K562 (cell line): ENCODE measurements around the gene NXNL2.

Source experiments
- CREB1 ChIP-seq, 2 experiments: sonication (generic) in 1 of 2; formaldehyde crosslinking in 1 of 2; IDR thresholded peaks; 2 replicates each; pipeline versions ENCODE4 v1.6.1 to v1.8.0; 2012 to 2022; ENCODE audit warnings: inconsistent platforms in 1 of 2, mild to moderate bottlenecking in 1 of 2, missing genetic modification reagents in 1 of 2, moderate library complexity in 1 of 2
- ELF4 ChIP-seq: fragments of 450-650 bp; formaldehyde crosslinking; IDR thresholded peaks from 2 replicates; pipeline ENCODE4 v1.4.0; 2022; ENCODE audit warnings: missing genetic modification characterization
- EP300 ChIP-seq: IDR thresholded peaks from 2 replicates; pipeline ENCODE4 v1.6.1; 2012; ENCODE audit warnings: low read length, improper control_type of control experiment
- RAD21 ChIP-seq, 2 experiments: fragments of 250-450 bp in 1 of 2; fragments of 450-650 bp in 1 of 2; sonication (Bioruptor Pico) in 1 of 2; formaldehyde crosslinking in 1 of 2; IDR thresholded peaks in 1 of 2; conservative IDR thresholded peaks in 1 of 2; 2 replicates each; pipeline versions ENCODE4 v1.4.0 to v1.8.0; 2020 to 2022; ENCODE audit warnings: mild to moderate bottlenecking in 2 of 2, moderate library complexity in 1 of 2
- SP1 ChIP-seq: sonication (generic); formaldehyde crosslinking; IDR thresholded peaks from 2 replicates; pipeline ENCODE4 v1.8.1; 2022; ENCODE audit warnings: mild to moderate bottlenecking, missing genetic modification reagents
- YBX1 ChIP-seq: fragments of 450-650 bp; IDR thresholded peaks from 2 replicates; pipeline ENCODE4 v1.7.1; 2016; ENCODE audit warnings: mild to moderate bottlenecking
- YY1 ChIP-seq, 3 experiments: IDR thresholded peaks; 2 replicates each; pipeline ENCODE4 v1.6.1; 2011; ENCODE audit warnings: low read length in 2 of 3, mild to moderate bottlenecking in 2 of 3, moderate library complexity in 2 of 3, borderline replicate concordance in 1 of 3, control low read depth in 1 of 3, low read depth in 1 of 3; ENCODE audit not compliant: insufficient read depth in 3 of 3, insufficient replicate concordance in 2 of 3, control insufficient read depth in 1 of 3, insufficient read length in 1 of 3; ENCODE audit errors: extremely low read depth in 1 of 3
- ZNF124 ChIP-seq: sonication (generic); formaldehyde crosslinking; IDR thresholded peaks from 2 replicates; pipeline ENCODE4 v1.8.1; 2022; ENCODE audit warnings: missing genetic modification reagents
- TF ChIP-seq, protein P1 (sequence below): sonication (generic); formaldehyde crosslinking; IDR thresholded peaks from 2 replicates; pipeline ENCODE4 v1.5.0; 2020; ENCODE audit warnings: missing genetic modification reagents
- TF ChIP-seq, protein P2 (sequence below), 3 experiments: IDR thresholded peaks in 2 of 3; conservative IDR thresholded peaks in 1 of 3; 2 replicates each; pipeline ENCODE4 v1.5.1; 2011 to 2012; ENCODE audit warnings: low read length in 3 of 3, mild to moderate bottlenecking in 3 of 3, control low read depth in 2 of 3, improper control_type of control experiment in 1 of 3, inconsistent platforms in 1 of 3, low read depth in 1 of 3, mixed read lengths in 1 of 3, moderate library complexity in 1 of 3; ENCODE audit not compliant: insufficient read depth in 2 of 3
- TF ChIP-seq, protein P3 (sequence below): sonication (generic); formaldehyde crosslinking; IDR thresholded peaks from 2 replicates; pipeline ENCODE4 v1.8.1; 2023; ENCODE audit warnings: missing genetic modification reagents, mild to moderate bottlenecking, borderline replicate concordance

DNA sequence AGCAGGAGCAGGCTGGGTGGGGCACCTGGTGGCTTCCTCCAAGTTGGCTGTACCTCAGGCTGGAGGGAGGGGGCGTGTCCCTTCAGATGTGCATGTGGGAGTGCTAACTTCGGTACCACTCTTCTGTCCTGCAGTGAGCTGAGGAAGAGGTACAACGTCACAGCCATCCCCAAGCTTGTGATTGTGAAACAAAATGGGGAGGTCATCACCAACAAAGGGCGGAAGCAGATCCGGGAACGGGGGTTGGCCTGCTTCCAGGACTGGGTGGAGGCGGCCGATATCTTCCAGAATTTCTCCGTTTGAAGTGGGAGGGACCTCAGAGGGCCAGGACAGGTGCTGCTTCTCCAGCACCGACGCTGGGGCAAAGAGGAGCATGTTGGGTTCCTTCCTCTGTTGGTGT lies 9.3 kb downstream of the NXNL2 start:
- no peak for TF ChIP-seq YY1 (IDR thresholded peaks at IDR 0.05; ENCODE audit: borderline replicate concordance in 1 of 3, control insufficient read depth in 1 of 3, extremely low read depth in 1 of 3, insufficient read depth in 3 of 3, insufficient read length in 1 of 3, insufficient replicate concordance in 2 of 3, low read depth in 1 of 3, low read length in 2 of 3)
- no peak for TF ChIP-seq CREB1 (IDR thresholded peaks at IDR 0.05)
- no peak for TF ChIP-seq CREB1 (CRISPR knock-in tag; IDR thresholded peaks at IDR 0.05)
- TF ChIP-seq, protein P1, sequence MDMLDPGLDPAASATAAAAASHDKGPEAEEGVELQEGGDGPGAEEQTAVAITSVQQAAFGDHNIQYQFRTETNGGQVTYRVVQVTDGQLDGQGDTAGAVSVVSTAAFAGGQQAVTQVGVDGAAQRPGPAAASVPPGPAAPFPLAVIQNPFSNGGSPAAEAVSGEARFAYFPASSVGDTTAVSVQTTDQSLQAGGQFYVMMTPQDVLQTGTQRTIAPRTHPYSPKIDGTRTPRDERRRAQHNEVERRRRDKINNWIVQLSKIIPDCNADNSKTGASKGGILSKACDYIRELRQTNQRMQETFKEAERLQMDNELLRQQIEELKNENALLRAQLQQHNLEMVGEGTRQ (CRISPR knock-in tag), result no peak
- TF ChIP-seq YBX1, result no peak
- TF ChIP-seq ELF4 (CRISPR knock-in tag), result no peak
- TF ChIP-seq, protein P2, sequence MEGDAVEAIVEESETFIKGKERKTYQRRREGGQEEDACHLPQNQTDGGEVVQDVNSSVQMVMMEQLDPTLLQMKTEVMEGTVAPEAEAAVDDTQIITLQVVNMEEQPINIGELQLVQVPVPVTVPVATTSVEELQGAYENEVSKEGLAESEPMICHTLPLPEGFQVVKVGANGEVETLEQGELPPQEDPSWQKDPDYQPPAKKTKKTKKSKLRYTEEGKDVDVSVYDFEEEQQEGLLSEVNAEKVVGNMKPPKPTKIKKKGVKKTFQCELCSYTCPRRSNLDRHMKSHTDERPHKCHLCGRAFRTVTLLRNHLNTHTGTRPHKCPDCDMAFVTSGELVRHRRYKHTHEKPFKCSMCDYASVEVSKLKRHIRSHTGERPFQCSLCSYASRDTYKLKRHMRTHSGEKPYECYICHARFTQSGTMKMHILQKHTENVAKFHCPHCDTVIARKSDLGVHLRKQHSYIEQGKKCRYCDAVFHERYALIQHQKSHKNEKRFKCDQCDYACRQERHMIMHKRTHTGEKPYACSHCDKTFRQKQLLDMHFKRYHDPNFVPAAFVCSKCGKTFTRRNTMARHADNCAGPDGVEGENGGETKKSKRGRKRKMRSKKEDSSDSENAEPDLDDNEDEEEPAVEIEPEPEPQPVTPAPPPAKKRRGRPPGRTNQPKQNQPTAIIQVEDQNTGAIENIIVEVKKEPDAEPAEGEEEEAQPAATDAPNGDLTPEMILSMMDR (IDR thresholded peaks at IDR 0.05 in 2 of 3, conservative IDR thresholded peaks at IDR 0.05 in 1 of 3; ENCODE audit: insufficient read depth in 2 of 3, low read depth in 1 of 3, low read length in 3 of 3), result no peak
- TF ChIP-seq SP1 (CRISPR knock-in tag), result no peak
- TF ChIP-seq RAD21 (CRISPR knock-in tag; conservative IDR thresholded peaks at IDR 0.05 in 1 of 2, IDR thresholded peaks at IDR 0.05 in 1 of 2), result no peak
- TF ChIP-seq EP300, result no peak
- TF ChIP-seq, protein P3, sequence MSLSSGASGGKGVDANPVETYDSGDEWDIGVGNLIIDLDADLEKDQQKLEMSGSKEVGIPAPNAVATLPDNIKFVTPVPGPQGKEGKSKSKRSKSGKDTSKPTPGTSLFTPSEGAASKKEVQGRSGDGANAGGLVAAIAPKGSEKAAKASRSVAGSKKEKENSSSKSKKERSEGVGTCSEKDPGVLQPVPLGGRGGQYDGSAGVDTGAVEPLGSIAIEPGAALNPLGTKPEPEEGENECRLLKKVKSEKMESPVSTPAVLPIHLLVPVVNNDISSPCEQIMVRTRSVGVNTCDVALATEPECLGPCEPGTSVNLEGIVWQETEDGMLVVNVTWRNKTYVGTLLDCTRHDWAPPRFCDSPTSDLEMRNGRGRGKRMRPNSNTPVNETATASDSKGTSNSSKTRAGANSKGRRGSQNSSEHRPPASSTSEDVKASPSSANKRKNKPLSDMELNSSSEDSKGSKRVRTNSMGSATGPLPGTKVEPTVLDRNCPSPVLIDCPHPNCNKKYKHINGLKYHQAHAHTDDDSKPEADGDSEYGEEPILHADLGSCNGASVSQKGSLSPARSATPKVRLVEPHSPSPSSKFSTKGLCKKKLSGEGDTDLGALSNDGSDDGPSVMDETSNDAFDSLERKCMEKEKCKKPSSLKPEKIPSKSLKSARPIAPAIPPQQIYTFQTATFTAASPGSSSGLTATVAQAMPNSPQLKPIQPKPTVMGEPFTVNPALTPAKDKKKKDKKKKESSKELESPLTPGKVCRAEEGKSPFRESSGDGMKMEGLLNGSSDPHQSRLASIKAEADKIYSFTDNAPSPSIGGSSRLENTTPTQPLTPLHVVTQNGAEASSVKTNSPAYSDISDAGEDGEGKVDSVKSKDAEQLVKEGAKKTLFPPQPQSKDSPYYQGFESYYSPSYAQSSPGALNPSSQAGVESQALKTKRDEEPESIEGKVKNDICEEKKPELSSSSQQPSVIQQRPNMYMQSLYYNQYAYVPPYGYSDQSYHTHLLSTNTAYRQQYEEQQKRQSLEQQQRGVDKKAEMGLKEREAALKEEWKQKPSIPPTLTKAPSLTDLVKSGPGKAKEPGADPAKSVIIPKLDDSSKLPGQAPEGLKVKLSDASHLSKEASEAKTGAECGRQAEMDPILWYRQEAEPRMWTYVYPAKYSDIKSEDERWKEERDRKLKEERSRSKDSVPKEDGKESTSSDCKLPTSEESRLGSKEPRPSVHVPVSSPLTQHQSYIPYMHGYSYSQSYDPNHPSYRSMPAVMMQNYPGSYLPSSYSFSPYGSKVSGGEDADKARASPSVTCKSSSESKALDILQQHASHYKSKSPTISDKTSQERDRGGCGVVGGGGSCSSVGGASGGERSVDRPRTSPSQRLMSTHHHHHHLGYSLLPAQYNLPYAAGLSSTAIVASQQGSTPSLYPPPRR (CRISPR knock-in tag), result no peak
- no peak for TF ChIP-seq ZNF124 (CRISPR knock-in tag)
